ENCODE results near the gene HK2. TPM values are rescaled to one million over a fixed set of nuclear protein-coding genes. Genes with fewer than 3 reads are reported as not detected.
"Not testable (repeated sequence)": the region's sequence is repeated elsewhere in the genome, so short reads cannot be mapped to it uniquely, and the experiment has no call there.

The HK2 gene
- total RNA-seq, 2 donors from 2014 or later: 21.5 to 31.5 TPM

DNA sequence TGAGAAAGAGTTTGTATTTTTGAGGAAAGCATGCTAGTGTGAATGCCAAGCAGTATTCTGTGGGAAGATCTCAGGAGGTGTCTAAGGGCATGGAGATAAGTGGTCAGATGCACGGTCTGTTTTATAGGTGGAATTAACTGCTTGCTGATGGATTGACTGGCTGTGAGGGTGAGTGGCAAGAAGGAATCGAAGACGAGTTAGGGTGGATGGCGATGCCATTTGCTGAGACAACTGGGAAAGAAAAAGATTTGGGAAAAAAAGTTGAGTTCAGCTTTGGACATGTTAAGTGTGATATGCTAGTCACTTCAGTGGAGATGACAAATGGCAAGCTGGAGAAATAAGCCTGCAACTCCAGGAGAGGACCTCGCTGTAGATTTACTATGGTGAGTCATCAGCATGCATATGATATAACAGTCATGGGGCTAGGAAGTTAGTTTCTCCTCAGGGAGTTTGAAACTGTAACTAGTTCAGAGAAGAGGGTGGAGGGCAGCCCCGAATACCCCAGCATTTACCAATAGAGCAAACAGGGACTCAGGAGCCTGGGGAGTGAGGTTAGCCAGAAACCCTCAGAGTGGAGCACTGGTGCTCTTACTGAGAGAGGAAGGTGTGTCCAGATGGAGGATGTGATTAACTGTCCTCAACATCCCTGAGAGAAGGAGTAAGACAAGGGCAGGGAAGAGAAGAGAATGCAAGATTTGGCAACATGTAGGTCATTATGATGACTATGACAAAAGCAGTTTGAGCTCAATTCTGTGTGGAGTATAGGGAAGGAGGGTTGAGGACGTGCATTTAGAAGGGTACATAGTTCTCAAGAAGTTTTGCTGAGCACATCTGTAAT is 2.0 kb upstream of the HK2 start:
- WGBS, 2 experiments (ENCODE audit: insufficient coverage in 1 of 2, insufficient read length in 1 of 2): 82 to 89% methylated on average over 6 to 7 of the region's 7 CpGs
- Mint-ChIP-seq H3K4me3 (no peak overlapping the region), H3K36me3 (ENCODE audit: low read depth) (no peaks in the 10 kb centered on the region), H3K27ac (no peak overlapping the region), H3K4me1 (peaks cover 14% of the 10 kb centered on the region), H3K9me3 (no peaks in the 10 kb centered on the region), H3K27me3 (ENCODE audit: insufficient read depth) (peaks cover 14% of the 10 kb centered on the region)
- H3K27me3 ChIP-seq (ENCODE audit: control insufficient read depth, insufficient read depth, low read length, poor library complexity, severe bottlenecking): peaks cover 4% of the 10 kb centered on the region
- H3K36me3 ChIP-seq (ENCODE audit: control insufficient read depth, insufficient read depth, low read length): no peaks in the 10 kb centered on the region
- no peaks in the 10 kb centered on the region for H3K9me3 ChIP-seq (ENCODE audit: control insufficient read depth, low read length)
- DNase-seq: no peak
- no peak overlapping the region for H3K4me3 ChIP-seq (ENCODE audit: low read length)
- TF ChIP-seq, protein P1, sequence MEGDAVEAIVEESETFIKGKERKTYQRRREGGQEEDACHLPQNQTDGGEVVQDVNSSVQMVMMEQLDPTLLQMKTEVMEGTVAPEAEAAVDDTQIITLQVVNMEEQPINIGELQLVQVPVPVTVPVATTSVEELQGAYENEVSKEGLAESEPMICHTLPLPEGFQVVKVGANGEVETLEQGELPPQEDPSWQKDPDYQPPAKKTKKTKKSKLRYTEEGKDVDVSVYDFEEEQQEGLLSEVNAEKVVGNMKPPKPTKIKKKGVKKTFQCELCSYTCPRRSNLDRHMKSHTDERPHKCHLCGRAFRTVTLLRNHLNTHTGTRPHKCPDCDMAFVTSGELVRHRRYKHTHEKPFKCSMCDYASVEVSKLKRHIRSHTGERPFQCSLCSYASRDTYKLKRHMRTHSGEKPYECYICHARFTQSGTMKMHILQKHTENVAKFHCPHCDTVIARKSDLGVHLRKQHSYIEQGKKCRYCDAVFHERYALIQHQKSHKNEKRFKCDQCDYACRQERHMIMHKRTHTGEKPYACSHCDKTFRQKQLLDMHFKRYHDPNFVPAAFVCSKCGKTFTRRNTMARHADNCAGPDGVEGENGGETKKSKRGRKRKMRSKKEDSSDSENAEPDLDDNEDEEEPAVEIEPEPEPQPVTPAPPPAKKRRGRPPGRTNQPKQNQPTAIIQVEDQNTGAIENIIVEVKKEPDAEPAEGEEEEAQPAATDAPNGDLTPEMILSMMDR (conservative IDR thresholded peaks at IDR 0.05): no peak
- no peak overlapping the region for H3K9ac ChIP-seq (ENCODE audit: extremely low read depth, low read length, poor library complexity, severe bottlenecking)
- no peak overlapping the region for H3K27ac ChIP-seq (ENCODE audit: low read depth, low read length)
- H3K4me1 ChIP-seq (ENCODE audit: control insufficient read depth, insufficient read depth, low read length): peaks cover under 1% of the 10 kb centered on the region

DNA sequence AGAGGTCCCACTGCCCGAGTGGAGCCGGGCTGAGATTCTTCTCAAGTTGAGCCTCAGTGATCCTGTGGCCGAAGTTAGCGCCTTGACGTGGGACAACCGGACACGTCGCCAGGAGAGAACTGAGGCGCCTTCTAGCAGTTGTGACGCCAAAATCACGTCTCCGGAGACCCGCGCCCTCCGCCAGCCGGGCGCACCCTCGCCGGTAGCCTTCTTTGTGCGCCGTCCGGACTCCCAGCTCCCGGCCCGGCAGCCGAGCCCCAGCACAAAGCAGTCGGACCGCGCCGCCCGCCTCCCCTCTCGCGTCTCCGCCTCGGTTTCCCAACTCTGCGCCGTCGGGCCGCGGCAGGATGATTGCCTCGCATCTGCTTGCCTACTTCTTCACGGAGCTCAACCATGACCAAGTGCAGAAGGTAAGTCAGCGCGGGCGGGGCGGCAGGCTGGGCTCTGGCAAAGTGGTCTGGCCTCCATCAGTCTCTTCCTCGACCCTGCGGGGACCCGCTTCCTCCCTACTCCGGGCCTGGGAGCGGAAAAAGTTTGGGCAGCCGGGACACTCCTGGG is 386 bp downstream of the HK2 start:
- H3K4me1 ChIP-seq (ENCODE audit: control insufficient read depth, insufficient read depth, low read length); H3K9me3 Mint-ChIP-seq; H3K36me3 Mint-ChIP-seq (ENCODE audit: low read depth); H3K9me3 ChIP-seq (ENCODE audit: control insufficient read depth, low read length); H3K27me3 ChIP-seq (ENCODE audit: control insufficient read depth, insufficient read depth, low read length, poor library complexity, severe bottlenecking); H3K27me3 Mint-ChIP-seq (ENCODE audit: insufficient read depth); H3K36me3 ChIP-seq (ENCODE audit: control insufficient read depth, insufficient read depth, low read length); DNase-seq: not testable (repeated sequence)
- Histone ChIP-seq H3K9ac (ENCODE audit: extremely low read depth, low read length, poor library complexity, severe bottlenecking) (peak overlapping the region; percentile 62), H3K27ac (ENCODE audit: low read depth, low read length) (peak overlapping the region; percentile 70), H3K4me3 (ENCODE audit: low read length) (peak overlapping the region; percentile 83)
- peak overlapping the region; percentile 80 for H3K4me3 Mint-ChIP-seq
- H3K27ac Mint-ChIP-seq: peak overlapping the region; percentile 96
- H3K4me1 Mint-ChIP-seq: peaks cover 26% of the 10 kb centered on the region
- 0% methylated on average over 7 to 51 of the region's 51 CpGs for WGBS, 2 experiments (ENCODE audit: insufficient coverage in 1 of 2, insufficient read length in 1 of 2)

DNA sequence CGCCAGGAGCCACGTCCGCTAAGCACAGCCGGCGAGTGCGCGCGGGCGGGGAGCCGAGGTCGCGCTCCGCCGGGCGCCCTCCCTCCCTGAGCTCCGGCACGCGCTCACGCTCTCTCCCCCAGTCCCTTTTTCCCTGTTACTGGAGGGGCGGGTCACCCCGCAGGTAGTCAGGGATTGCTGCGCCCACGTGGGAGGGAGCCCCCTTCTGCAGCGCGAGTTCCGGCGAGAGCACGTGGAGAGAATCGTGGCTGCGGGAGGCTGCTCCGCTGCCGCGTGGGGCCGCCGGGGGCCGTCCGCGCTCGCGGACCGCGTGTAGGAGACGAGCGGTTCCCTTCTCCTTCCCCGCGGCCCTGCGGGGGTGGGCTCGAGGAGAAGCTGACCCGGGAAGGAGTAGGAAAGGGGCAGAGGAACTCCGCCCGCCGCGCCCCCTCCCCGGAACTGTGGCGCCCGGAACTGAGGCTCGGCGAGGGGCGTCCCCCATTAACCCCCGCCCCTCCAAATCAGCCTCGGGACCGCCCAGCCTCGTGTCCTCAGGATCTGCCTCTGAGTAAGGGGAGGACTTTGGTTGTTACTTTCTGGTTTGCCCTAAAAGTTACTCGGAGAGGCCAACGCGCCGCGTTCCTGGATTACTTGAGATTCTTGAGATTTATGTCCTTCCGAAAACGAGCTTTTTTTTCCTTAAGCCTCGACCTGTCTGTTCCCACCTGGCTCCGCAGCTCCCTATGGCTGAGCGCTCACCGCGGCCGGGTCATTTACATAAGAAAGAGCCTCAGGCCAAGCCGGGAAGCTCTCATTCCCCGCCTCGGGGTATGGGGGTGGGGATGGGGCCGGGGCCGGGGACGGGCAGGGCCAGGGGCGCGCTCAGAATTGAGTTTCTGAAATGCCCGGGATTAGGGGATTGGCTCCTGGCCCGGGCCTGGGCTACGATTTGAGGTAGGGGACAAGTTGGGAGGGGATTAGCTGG is 1.1 kb downstream of the HK2 start:
- H3K27me3 Mint-ChIP-seq (ENCODE audit: insufficient read depth): peaks cover 8% of the 10 kb centered on the region
- no peaks in the 10 kb centered on the region for H3K9me3 Mint-ChIP-seq

More for the DNA sequence above, 1.1 kb downstream of the HK2 start:
- Histone ChIP-seq H3K36me3 (ENCODE audit: control insufficient read depth, insufficient read depth, low read length) (no peaks in the 10 kb centered on the region), H3K4me1 (ENCODE audit: control insufficient read depth, insufficient read depth, low read length) (peaks cover 4% of the 10 kb centered on the region), H3K4me3 (ENCODE audit: low read length) (peak overlapping the region; percentile 83), H3K9me3 (ENCODE audit: control insufficient read depth, low read length) (no peaks in the 10 kb centered on the region), H3K27me3 (ENCODE audit: control insufficient read depth, insufficient read depth, low read length, poor library complexity, severe bottlenecking) (peaks cover 4% of the 10 kb centered on the region), H3K27ac (ENCODE audit: low read depth, low read length) (peak overlapping the region; percentile 2), H3K9ac (ENCODE audit: extremely low read depth, low read length, poor library complexity, severe bottlenecking) (peak overlapping the region; percentile 62)
- Mint-ChIP-seq H3K4me3 (peak overlapping the region; percentile 80), H3K4me1 (peaks cover 26% of the 10 kb centered on the region), H3K27ac (peak overlapping the region; percentile 96), H3K36me3 (ENCODE audit: low read depth) (peaks cover 7% of the 10 kb centered on the region)
- DNase-seq: peak; percentile 95
- 0 to 1% methylated on average over 19 to 85 of the region's 87 CpGs for WGBS, 2 experiments (ENCODE audit: insufficient coverage in 1 of 2, insufficient read length in 1 of 2)
- TF ChIP-seq, protein P1 (conservative IDR thresholded peaks at IDR 0.05): no peak

Data from endodermal cell (in vitro differentiated cells).